ENCODE data around the gene FAM170A. TPM values are rescaled to one million over a fixed set of nuclear protein-coding genes. Genes with fewer than 3 reads are reported as not detected.

FAM170A gene
- total RNA-seq, 4 donors from 2014 or later, result not detected

DNA sequence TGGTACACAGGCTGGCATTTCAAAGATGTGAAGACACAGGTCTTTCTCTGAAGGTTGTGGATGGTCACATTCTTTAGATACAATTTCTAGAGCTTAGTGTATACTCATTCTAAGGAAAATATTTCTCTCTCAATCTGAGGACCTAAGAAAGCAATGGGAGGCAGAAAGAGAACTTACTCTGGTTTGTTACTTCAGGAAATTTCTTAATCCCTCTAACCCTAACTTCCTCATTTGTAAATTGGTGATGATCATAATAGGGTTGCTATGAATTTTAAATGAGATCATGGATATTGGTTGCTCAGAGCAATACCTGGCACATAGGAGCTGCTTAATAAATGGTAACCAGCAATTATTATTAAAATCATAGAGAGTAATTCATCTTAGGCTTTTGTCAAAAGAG, 22.1 kb downstream of the FAM170A start:
- Histone ChIP-seq H3K9me3 (no peaks in the 10 kb centered on the region), H3K4me3 (replicated peaks in 1 of 3) (no peak overlapping the region), H3K27me3 (no peaks in the 10 kb centered on the region), H3K4me1 (no peaks in the 10 kb centered on the region), H3K27ac (no peak overlapping the region), H3K36me3 (no peaks in the 10 kb centered on the region)
- TF ChIP-seq, protein P1, sequence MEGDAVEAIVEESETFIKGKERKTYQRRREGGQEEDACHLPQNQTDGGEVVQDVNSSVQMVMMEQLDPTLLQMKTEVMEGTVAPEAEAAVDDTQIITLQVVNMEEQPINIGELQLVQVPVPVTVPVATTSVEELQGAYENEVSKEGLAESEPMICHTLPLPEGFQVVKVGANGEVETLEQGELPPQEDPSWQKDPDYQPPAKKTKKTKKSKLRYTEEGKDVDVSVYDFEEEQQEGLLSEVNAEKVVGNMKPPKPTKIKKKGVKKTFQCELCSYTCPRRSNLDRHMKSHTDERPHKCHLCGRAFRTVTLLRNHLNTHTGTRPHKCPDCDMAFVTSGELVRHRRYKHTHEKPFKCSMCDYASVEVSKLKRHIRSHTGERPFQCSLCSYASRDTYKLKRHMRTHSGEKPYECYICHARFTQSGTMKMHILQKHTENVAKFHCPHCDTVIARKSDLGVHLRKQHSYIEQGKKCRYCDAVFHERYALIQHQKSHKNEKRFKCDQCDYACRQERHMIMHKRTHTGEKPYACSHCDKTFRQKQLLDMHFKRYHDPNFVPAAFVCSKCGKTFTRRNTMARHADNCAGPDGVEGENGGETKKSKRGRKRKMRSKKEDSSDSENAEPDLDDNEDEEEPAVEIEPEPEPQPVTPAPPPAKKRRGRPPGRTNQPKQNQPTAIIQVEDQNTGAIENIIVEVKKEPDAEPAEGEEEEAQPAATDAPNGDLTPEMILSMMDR (IDR thresholded peaks at IDR 0.05), result no peak
- TF ChIP-seq POLR2A (IDR thresholded peaks at IDR 0.05), result no peak
- DNase-seq, result no peak
- intact Hi-C loops (cut with DNase I), result no loop called here

DNA sequence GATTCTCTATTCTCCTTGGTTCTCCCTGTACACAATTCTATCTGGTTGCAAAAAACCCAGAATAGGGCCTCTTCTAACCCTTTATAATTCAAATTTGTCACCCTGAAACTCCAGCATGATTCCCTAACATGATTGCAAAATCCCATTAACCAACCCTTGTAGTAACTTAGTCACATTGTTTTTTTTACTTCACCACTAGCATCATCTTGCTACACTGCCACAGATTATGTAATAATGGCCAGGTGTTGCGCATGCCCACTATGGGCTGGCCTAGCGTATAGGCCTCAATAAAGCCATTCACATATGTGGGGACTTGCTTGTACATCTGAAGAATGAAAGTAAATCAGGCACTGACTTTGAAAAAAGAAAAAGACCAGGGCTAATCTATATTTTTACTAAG, 25.7 kb downstream of the FAM170A start:
- Histone ChIP-seq H3K27ac (no peak overlapping the region), H3K4me3 (replicated peaks in 1 of 3) (no peak overlapping the region), H3K36me3 (no peaks in the 10 kb centered on the region), H3K27me3 (no peaks in the 10 kb centered on the region), H3K9me3 (no peaks in the 10 kb centered on the region), H3K4me1 (no peaks in the 10 kb centered on the region)
- TF ChIP-seq POLR2A (IDR thresholded peaks at IDR 0.05), result no peak
- TF ChIP-seq, protein P1 (IDR thresholded peaks at IDR 0.05), result no peak
- intact Hi-C loops (cut with DNase I), result no loop called here
- 93 to 99% methylated on average over 2 of the region's 2 CpGs for WGBS, 2 donors
- no peak for DNase-seq

DNA sequence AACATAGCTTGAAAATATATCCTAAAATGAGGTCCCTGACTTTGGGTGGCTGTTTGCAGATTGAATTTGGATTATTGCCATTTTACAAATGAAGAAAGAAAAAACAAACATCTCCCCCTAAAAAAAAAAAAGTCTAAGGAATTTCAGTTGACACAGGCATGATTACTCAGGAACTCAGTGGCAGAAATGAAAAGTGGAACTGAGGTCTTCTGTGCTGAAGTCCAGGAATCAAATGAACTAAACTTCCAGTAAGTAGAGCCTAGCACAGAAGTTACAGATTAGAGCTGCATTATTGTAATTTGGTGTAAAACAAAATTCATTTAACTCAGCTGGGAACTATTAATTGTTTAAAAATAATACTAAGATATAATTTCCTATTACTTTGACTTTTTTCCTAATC, 26.7 kb downstream of the FAM170A start:
- intact Hi-C loops (cut with DNase I), result no loop called here

DNA sequence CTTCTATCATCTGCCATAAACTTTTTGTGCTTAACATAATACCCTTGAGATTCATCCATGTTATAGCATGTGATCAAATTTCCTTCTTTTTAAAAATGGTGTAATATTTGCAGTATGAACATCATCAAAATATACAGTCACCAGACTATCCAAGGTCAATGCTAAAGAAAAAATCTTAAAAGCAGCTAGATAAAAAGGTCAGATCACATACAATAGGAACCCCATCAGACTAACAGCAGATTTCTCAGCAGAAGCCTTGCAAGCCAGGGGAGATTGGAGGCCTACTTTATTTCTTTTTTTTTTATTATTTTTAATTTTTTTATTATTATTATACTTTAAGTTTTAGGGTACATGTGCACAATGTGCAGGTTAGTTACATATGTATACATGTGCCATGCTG, 37.2 kb downstream of the FAM170A start:
- Histone ChIP-seq H3K4me3 (replicated peaks in 1 of 3) (no peak overlapping the region), H3K9me3 (no peaks in the 10 kb centered on the region), H3K4me1 (no peaks in the 10 kb centered on the region), H3K36me3 (no peaks in the 10 kb centered on the region), H3K27ac (no peak overlapping the region), H3K27me3 (no peaks in the 10 kb centered on the region)
- TF ChIP-seq POLR2A (IDR thresholded peaks at IDR 0.05), result no peak
- TF ChIP-seq, protein P1 (IDR thresholded peaks at IDR 0.05), result no peak
- DNase-seq, result no peak
- intact Hi-C loops (cut with DNase I), result no loop called here

More for the DNA sequence above, 26.7 kb downstream of the FAM170A start:
- Histone ChIP-seq H3K4me1 (no peaks in the 10 kb centered on the region), H3K4me3 (replicated peaks in 1 of 3) (no peak overlapping the region), H3K9me3 (no peaks in the 10 kb centered on the region), H3K27ac (no peak overlapping the region), H3K27me3 (no peaks in the 10 kb centered on the region), H3K36me3 (no peaks in the 10 kb centered on the region)
- TF ChIP-seq, protein P1 (IDR thresholded peaks at IDR 0.05), result no peak
- TF ChIP-seq POLR2A (IDR thresholded peaks at IDR 0.05), result no peak
- DNase-seq, result no peak

DNA sequence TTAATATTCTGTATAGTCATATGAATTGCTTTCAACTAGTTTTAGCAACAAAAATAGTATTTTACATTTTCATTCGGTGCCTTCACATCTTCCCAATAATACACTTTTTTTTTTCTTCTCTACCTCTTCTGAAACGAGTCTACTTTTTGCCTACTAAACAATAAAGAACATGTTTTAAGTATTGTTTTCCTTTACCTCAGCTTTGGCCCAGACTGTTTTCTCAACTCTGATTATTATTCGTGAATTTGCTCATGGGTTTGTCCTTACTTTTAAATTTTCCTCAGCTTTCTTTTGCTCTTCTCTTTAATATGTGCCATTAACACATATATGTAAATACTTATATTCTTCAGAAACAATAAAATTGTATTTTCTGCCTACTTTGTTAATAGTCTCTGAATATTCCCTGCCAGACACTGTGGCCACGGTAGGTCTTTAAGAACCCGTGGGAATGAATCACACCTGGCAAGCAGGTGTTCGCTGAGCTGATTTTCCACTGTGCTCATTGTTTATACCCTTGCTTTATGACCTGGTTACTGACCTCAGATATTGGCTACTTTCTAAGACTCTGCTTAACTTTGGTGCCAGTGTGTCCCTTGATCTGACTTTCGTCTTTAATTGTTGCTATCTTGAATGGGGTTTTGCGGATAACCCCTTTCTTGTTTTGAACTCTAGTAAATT, 49.1 kb downstream of the FAM170A start:
- DNase-seq, result no peak
- 82 to 84% methylated on average over 8 of the region's 8 CpGs for WGBS, 2 donors
- Histone ChIP-seq H3K27me3 (no peaks in the 10 kb centered on the region), H3K27ac (no peak overlapping the region), H3K4me1 (no peaks in the 10 kb centered on the region), H3K9me3 (no peaks in the 10 kb centered on the region), H3K36me3 (no peaks in the 10 kb centered on the region), H3K4me3 (replicated peaks in 1 of 3) (no peak overlapping the region)
- intact Hi-C loops (cut with DNase I), result no loop called here
- TF ChIP-seq POLR2A (IDR thresholded peaks at IDR 0.05), result no peak
- TF ChIP-seq, protein P1 (IDR thresholded peaks at IDR 0.05), result no peak
